ENCODE measurements around the gene ZFPL1. TPM values are rescaled to one million over a fixed set of nuclear protein-coding genes. Genes with fewer than 3 reads are reported as not detected.
A peak's percentile ranks its signal among the peaks of the same experiment; 100 is the strongest.

ZFPL1 gene
- total RNA-seq, 1 experiment from 2014 or later = 26.6 TPM

DNA sequence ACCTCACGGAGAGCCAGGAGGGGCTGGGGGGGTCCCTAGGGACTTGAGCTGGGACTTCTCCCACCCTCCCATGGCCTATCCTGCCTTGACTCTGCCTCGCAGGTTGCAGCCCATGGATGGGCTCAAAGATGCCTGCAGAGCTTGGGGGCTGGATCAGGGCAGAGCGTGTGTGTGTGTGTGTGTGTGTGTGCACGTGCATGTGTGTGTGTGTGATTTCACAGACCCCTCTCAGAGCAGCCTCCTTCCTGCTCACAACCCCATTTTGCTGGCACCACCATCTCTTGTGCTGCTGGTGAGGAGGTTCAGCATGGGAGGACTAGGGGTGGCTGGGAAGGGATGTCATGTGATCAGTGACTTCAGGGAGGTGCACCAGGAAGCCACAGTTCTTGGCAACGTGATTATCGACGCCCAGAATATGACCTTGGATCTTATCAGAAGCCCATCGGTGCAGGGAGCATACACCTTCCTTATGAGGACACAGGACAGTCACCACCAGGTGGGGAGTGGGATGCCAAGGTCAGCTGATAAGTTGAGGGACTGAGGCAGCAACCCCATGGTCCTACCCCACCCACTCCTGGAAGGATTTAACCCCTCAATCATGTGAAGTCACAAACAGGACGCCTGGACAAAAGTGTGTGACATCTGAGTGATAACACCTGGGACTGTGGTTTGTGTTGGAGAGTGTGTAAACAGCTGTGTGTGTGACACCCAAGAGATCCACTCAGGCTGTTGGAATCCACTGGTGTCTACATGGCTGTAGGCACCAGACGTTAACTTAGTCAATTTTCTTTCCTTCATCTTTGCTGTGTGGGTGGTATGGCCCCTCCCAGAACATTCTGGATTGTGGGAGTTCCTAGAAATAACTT, 23.8 kb upstream of the ZFPL1 start:
- DNase-seq (ENCODE audit: extremely low read depth, low read depth) = no peak

DNA sequence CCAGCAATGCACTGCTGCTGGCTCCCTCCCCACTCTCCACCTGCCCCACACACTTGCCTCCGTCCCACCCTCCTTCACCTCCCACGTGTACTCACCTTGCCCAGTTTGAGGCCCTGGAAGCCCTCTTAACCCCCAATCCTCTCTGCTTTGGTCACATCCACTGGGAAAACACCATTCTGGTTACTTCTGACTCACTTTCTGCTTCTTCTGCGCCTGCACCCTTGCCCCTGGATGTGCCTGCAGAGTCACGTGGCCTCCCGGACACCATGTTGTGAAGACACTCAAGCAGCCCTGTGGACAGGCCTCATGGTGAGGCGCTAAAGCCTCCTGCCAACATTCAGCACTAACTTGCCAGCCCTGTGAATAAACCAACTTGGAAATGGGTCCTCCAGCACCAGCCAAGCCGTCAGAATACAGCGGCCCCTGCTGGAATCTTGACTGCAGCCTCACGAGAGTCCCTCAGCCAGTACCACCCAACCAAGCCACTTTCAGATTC, 23.1 kb upstream of the ZFPL1 start:
- DNase-seq (ENCODE audit: extremely low read depth, low read depth) = no peak

DNA sequence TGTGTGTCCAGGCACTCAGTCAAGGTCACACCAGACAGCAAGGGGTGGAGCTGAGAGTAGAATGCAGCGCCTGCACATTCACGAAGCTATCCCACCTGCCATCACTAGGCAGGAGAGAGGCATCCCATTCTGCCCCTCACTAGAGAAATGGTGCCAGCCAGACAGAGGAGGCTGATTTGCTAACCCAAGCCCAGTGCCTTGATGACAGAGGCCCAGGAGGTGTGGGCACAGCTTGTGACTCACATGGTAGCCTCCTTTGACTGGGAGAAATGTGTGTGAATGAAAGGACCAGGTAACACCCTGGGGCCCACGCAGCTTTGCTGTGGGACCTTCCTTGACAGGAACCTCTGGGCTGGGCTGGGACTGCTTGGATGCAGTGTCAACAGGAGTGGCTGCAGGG, 20.5 kb upstream of the ZFPL1 start:
- DNase-seq (ENCODE audit: extremely low read depth, low read depth) = no peak

GRCh38 chr11:65064847-65065240, 19.2 kb upstream of the ZFPL1 start:
- DNase-seq (ENCODE audit: extremely low read depth, low read depth) = no peak

GRCh38 chr11:65065851-65066250, 18.2 kb upstream of the ZFPL1 start:
- no peak for DNase-seq (ENCODE audit: extremely low read depth, low read depth)

DNA sequence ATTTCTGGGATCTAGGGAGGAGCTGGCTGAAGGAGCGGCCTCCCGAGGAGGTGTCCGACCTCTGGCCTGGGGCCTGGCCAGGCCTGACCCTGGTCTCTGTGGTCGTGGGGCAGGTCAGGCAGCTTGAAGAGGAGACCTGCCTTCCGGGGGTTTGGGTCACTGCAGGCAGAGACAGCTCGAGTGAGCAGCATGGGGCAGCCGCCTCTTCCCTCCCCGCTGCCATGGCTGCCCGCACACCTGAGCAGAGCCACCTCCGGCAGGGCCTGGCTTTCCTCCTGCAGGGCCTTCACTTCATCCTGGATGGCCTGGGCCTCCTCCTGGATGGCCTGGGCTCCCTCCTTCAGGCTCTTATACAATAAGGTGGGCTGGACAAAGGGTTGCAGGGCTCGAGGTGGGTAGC, 17.7 kb upstream of the ZFPL1 start:
- DNase-seq (ENCODE audit: extremely low read depth, low read depth) = no peak

DNA sequence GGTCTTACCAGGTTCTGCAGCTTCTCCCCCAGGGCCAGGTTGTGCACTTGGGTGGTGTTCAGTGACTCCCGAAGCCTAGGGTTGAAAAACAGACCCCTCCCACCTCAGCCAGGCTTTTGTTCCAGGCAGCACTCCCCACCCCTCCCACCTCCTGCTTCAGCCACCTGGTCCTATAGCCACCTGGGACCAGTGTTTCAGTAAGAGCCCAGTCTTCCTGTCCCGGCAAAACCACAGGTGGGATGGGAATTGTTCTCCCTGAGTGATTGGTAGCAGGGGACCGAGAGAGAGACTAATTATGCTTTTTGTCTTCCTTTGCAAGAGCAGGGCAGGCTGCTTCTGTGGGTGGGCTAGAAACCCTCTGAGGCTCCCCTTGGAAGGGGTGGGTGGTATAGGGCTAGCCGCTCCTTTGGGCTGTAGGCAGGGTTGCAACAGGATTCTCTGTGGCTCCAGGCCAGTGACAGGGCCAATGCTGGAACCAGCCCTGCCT, 17.2 kb upstream of the ZFPL1 start:
- DNase-seq (ENCODE audit: extremely low read depth, low read depth) = no peak

- no peak for DNase-seq (ENCODE audit: extremely low read depth, low read depth)
These were observed 16.6 kb upstream of the ZFPL1 start for GRCh38 chr11:65067446-65067845.

DNA sequence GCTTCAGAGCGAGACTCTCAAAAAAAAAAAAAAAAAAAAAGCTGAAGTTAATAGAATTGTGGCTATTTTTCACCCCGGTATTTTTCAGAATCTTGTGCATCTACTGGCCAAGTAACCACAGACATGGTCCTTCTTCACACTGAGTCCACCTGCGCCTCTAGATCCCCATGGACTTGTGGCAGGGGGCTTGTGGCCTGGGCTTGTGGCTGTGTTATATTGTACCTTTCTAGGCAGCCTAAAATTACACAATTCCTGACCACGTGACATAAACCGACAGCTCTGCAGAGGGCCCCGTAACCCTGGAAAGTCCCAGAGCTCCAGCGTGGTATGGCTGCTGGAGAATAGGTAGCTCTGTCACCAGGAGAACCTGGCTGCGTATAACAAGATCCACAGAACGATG, 14.8 kb upstream of the ZFPL1 start:
- no peak for DNase-seq (ENCODE audit: extremely low read depth, low read depth)

GRCh38 chr11:65071907-65072630, 12.0 kb upstream of the ZFPL1 start:
- DNase-seq (ENCODE audit: extremely low read depth, low read depth) = no peak

GRCh38 chr11:65072631-65072966, 11.4 kb upstream of the ZFPL1 start:
- no peak for DNase-seq (ENCODE audit: extremely low read depth, low read depth)

DNA sequence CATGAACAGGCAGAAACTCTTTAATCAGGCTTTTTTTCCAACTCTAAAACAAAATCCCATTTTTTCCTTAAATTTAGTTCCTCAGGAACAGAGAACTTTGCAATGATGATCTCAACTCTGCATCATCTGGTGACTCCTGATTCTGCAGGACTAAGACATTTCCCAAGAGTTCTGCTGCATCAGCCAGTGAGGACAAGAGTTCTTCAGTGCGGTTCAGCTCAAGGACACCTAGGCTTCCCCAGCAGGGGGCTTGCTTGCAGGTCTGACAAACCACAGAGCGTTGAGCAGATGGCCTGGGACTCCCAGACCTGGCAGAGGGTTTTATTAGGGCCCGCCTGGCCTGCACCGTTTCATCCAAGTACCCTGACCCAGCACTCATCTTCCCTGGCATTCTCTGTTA, 6.6 kb upstream of the ZFPL1 start:
- no peak for DNase-seq (ENCODE audit: extremely low read depth, low read depth)

- DNase-seq (ENCODE audit: extremely low read depth, low read depth) = peak; percentile 17
These were observed 5.9 kb upstream of the ZFPL1 start for GRCh38 chr11:65078151-65078550.

DNA sequence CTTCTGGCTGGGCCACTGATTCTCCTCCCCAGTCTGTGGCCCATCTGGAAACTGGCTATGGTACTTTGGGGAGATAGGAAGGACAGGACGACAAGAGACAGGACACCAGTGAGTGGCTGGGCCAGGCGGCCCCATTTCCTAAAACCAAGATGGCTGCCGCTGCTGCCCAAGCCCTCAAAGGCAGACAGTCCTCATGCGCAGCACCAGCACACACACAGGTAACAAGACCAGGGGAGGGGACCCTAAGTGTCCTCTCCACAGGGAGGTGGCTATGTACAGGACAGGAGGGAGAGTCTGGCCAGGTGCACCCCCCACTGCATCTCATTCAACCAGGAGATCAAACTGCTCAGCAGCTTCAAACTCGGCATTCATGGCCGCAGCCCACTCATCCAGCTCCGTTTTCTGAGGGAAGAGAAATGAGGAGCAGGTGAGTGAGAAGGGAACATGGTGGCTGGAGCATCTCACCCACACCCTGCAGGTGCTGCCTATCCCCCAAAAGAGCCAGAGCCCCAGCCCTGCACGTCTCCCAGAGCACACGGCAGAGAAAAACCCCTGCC, 5.2 kb upstream of the ZFPL1 start:
- DNase-seq (ENCODE audit: extremely low read depth, low read depth) = no peak

- DNase-seq (ENCODE audit: extremely low read depth, low read depth) = no peak
These were observed 738 bp upstream of the ZFPL1 start for GRCh38 chr11:65083134-65083833.

DNA sequence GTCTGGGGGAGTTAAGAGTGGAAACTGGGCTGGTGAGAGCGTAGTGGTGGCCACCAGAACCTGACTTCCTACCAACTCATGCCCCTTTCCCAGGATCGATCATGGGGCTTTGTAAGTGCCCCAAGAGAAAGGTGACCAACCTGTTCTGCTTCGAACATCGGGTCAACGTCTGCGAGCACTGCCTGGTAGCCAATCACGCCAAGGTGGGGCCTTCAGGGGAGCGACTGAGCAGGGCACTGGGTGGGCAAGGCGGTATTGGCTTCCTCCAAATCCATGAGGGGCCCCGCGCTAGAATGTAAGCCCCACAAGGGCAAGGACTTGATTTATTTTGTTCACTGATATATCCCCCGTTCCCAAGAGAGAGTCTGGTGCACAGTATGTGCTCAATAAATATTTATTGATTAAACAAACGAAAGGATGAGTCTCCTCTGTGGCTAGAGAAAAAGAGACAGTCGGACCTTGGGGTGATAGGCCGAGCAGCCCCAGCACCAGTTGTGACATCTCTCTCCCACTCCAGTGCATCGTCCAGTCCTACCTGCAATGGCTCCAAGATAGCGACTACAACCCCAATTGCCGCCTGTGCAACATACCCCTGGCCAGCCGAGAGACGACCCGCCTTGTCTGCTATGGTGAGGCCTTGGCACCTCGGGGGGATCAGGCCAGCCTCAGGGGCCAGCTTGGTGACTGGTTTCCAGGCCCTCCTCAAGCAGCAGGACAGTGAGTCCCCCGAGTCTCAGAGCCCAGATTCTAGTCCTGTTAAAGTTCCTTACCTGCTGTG, 765 bp downstream of the ZFPL1 start:
- DNase-seq (ENCODE audit: extremely low read depth, low read depth) = no peak

DNA sequence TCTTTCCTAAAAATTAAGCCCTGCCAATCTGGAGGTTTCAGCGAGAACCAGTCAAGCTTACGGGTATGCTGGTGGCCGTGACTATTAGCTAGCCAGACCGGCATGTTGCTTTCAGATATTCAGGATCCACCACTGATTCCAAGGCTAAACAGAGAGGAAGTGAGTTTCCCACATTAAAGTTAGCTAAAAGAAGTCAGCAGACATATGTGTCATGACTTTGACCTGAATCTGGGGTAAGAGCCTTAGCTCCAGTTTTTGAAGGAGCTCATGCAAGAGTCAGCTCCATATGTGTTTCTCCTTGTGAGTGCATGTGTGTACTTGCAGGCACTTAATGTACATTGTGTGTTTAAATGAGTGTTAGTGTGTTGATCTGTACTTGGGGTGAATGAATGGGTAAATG, 1.4 kb downstream of the ZFPL1 start:
- DNase-seq (ENCODE audit: extremely low read depth, low read depth) = no peak

- no peak for DNase-seq (ENCODE audit: extremely low read depth, low read depth)
These were observed 2.8 kb downstream of the ZFPL1 start for GRCh38 chr11:65086809-65087208.

GRCh38 chr11:65087216-65087615, 3.2 kb downstream of the ZFPL1 start:
- DNase-seq (ENCODE audit: extremely low read depth, low read depth) = no peak

DNA sequence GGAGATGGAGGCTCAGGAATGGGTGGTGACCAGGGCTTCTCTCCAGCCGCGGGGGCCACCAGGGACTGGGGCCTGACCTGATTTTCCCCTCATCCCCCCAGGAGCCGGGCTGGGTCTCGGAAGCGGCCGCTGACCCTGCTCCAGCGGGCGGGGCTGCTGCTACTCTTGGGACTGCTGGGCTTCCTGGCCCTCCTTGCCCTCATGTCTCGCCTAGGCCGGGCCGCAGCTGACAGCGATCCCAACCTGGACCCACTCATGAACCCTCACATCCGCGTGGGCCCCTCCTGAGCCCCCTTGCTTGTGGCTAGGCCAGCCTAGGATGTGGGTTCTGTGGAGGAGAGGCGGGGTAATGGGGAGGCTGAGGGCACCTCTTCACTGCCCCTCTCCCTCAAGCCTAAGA, 3.8 kb downstream of the ZFPL1 start:
- DNase-seq (ENCODE audit: extremely low read depth, low read depth) = no peak
